Lower lobe of right lung (tissue), 2 donors: Measurements from ENCODE around the gene DTX4. TPM values are rescaled to one million over a fixed set of nuclear protein-coding genes. Genes with fewer than 3 reads are reported as not detected.

ENCODE experiments used
- ATAC-seq, 2 donors: fragments of 200-7000 bp; cut with Tn5 transposase; one replicate each; pipeline ENCODE4 v1.9.1; 2020 to 2022; ENCODE audit warnings: mild to moderate bottlenecking in 2 of 2, moderate library complexity in 2 of 2
- DNase-seq: peaks from one replicate; pipeline ENCODE4 v3.0.0-alpha.2; 2020
- H3K27ac ChIP-seq: fragments of 200-600 bp; one replicate; pipeline ENCODE4 v1.8.0; 2022
- H3K27me3 ChIP-seq: fragments of 200-600 bp; one replicate; pipeline ENCODE4 v1.8.0; 2022; ENCODE audit warnings: low read depth
- H3K36me3 ChIP-seq: fragments of 200-600 bp; one replicate; pipeline ENCODE4 v1.8.0; 2022; ENCODE audit warnings: mild to moderate bottlenecking
- H3K4me1 ChIP-seq: fragments of 200-600 bp; one replicate; pipeline ENCODE4 v1.8.0; 2022
- H3K4me3 ChIP-seq: fragments of 200-600 bp; one replicate; pipeline ENCODE4 v1.8.0; 2022; ENCODE audit warnings: mild to moderate bottlenecking
- H3K9me3 ChIP-seq: fragments of 200-600 bp; one replicate; pipeline ENCODE4 v1.8.0; 2022
- CTCF ChIP-seq: fragments of 200-600 bp; IDR thresholded peaks from one replicate; pipeline ENCODE4 v1.8.0; 2022; ENCODE audit warnings: antibody characterized with exemption, mild to moderate bottlenecking
- intact Hi-C: fragments of 100-400 bp; cut with DNase I; formaldehyde crosslinking; loops from one replicate; pipeline ENCODE4 v1.11.0; 2022
- total RNA-seq: library from RNA; stranded (reverse); fragmentation: NEBNext Ultra II Directional; extraction: Animal tissue kit (Norgen Biotek cat#: 25700); gene quantifications from one replicate; pipeline ENCODE4 v1.2.1, GENCODE V29; 2021
- donor health status: DM: no; HTN: yes; CAD: no; lungs with severe emphysema.

The DTX4 gene
- total RNA-seq, 1 donor from 2014 or later, result 51.7 TPM

DNA sequence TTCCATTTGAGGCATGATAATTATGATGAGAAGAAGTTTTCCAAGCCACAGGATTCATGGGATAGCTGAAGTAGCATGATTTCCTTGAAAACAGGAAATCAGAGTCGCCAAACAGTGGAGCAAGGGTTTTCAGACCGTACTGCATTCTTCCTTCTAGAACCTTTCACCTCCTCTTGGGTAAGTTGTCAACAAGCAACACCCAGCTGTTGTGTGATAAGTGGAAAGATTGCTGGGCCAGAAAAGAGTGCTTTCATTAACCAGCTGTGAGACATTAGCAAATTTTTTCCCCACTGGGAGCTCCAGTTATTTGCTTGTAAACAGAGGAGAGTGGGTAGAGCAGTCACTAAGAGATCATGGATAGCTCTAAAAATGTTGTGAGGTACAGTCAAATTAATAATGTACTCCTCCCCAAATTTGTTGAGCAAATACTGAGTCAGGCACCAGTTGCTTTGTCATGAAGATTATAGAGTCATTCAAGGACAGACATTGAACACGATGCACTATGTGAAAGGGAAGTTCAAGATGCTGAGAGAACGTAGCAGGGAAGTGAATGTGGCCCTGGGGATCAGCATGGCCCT, 52.5 kb downstream of the DTX4 start:
- peak; percentile 70 for ATAC-seq
- peak overlapping the region; percentile 68 for H3K27ac ChIP-seq

GRCh38 chr11:59225017-59225416, 53.1 kb downstream of the DTX4 start:
- peak overlapping the region; percentile 68 for H3K27ac ChIP-seq
- ATAC-seq (no peak), DNase-seq (no peak)
- intact Hi-C loops, result no loop called here
- H3K36me3 ChIP-seq, result no peaks in the 10 kb centered on the region
- H3K27me3 ChIP-seq, result no peaks in the 10 kb centered on the region
- no peaks in the 10 kb centered on the region for H3K9me3 ChIP-seq
- H3K4me1 ChIP-seq, result peaks cover 45% of the 10 kb centered on the region
- no peak overlapping the region for H3K4me3 ChIP-seq
- no peak for TF ChIP-seq CTCF

More for the DNA sequence above, 52.5 kb downstream of the DTX4 start:
- H3K36me3 ChIP-seq, result no peaks in the 10 kb centered on the region
- peaks cover 45% of the 10 kb centered on the region for H3K4me1 ChIP-seq
- no peak overlapping the region for H3K4me3 ChIP-seq
- H3K9me3 ChIP-seq, result no peaks in the 10 kb centered on the region
- H3K27me3 ChIP-seq, result no peaks in the 10 kb centered on the region
- TF ChIP-seq CTCF, result no peak
- no peak for DNase-seq
- intact Hi-C loops, result no loop called here

DNA sequence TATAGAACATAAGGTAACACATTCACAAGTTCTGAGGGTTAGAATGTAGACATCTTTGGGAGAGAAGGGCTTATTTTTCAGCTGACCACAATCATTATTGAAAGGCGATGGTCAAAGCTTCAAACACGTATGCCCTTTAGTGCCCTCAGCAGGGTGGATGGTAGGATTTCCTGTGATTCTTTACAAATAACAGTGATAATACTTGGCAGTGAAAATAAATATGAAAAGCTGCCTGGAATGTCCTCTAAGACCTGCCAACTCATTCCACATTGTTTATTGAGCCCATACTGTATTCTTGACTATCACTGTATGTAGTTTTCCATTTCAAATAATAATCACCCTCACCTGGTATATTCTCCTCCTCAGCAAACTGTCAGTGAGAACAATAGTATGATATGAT, 54.5 kb downstream of the DTX4 start:
- TF ChIP-seq CTCF, result no peak
- no peak overlapping the region for H3K27ac ChIP-seq
- H3K36me3 ChIP-seq, result no peaks in the 10 kb centered on the region
- intact Hi-C loops, result no loop called here
- ATAC-seq (no peak), DNase-seq (no peak)
- peaks cover 45% of the 10 kb centered on the region for H3K4me1 ChIP-seq
- no peak overlapping the region for H3K4me3 ChIP-seq
- H3K27me3 ChIP-seq, result no peaks in the 10 kb centered on the region
- H3K9me3 ChIP-seq, result no peaks in the 10 kb centered on the region

DNA sequence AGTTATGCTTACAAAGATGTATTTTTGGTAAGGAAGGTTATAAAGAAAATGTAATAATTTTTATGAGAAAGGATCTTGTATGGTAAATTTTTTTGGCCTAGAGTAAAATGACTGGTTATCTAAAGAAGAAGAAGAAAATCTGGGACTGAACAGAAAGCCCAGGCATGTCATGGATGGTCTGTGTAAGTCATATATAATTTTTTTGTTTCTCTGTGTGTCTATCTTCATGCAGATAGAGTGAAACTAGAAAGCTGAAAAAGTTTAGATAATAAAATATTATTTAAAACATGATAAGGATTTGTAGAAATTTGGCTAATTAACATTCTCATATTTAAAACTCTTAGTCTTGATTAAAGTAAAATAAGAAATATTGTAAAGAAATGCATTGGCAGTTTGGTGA, 68.4 kb downstream of the DTX4 start:
- DNase-seq (no peak), ATAC-seq (no peak)
- H3K4me3 ChIP-seq, result no peak overlapping the region
- no peaks in the 10 kb centered on the region for H3K9me3 ChIP-seq
- no peaks in the 10 kb centered on the region for H3K27me3 ChIP-seq
- H3K4me1 ChIP-seq, result no peaks in the 10 kb centered on the region
- no peaks in the 10 kb centered on the region for H3K36me3 ChIP-seq
- intact Hi-C loops, result no loop called here
- no peak overlapping the region for H3K27ac ChIP-seq
- TF ChIP-seq CTCF, result no peak

DNA sequence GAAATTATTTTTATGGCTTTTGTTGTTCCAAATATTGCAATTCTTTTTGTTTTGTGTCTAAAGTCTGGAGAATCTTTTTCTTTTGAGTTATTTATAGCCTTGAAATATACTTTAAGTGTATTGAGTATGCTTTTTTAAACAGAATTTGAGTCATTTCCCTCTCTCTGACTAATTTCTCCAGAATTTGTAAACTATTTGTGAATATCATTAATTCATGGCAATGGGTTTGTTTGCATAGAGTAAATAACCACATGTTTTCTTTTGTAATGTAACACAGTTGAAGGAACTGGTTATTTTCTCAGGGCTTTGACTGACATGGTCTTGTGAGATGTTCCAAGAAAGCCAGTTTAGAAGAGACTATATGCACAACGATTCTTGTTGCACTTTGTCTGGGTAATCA, 71.7 kb downstream of the DTX4 start:
- Histone ChIP-seq H3K4me3 (no peak overlapping the region), H3K36me3 (no peaks in the 10 kb centered on the region), H3K27ac (no peak overlapping the region), H3K27me3 (no peaks in the 10 kb centered on the region), H3K9me3 (no peaks in the 10 kb centered on the region), H3K4me1 (peaks cover 11% of the 10 kb centered on the region)
- DNase-seq, result no peak
- intact Hi-C loops, result no loop called here
- ATAC-seq, result no peak
- TF ChIP-seq CTCF, result no peak
